ENCODE data around the gene MLLT6. TPM values are rescaled to one million over a fixed set of nuclear protein-coding genes. Genes with fewer than 3 reads are reported as not detected.

The MLLT6 gene
- total RNA-seq, 2 experiments from 2014 or later, result 182 to 185 TPM

- ChIA-PET CTCF (interaction anchor here (1.6 to 2.5 kb wide), 2 partner anchors 33 to 58 kb away, joined by 7 read pairs; no protein-coding TSS in a partner anchor), POLR2A (interaction anchor here (0.5 to 1.6 kb wide), 3 partner anchors 115 to 1080 kb away, joined by 3 to 5 read pairs (median 5); no protein-coding TSS in a partner anchor)
Measured at GRCh38 chr17:38673707-38674013, 31.4 kb upstream of the MLLT6 start.

DNA sequence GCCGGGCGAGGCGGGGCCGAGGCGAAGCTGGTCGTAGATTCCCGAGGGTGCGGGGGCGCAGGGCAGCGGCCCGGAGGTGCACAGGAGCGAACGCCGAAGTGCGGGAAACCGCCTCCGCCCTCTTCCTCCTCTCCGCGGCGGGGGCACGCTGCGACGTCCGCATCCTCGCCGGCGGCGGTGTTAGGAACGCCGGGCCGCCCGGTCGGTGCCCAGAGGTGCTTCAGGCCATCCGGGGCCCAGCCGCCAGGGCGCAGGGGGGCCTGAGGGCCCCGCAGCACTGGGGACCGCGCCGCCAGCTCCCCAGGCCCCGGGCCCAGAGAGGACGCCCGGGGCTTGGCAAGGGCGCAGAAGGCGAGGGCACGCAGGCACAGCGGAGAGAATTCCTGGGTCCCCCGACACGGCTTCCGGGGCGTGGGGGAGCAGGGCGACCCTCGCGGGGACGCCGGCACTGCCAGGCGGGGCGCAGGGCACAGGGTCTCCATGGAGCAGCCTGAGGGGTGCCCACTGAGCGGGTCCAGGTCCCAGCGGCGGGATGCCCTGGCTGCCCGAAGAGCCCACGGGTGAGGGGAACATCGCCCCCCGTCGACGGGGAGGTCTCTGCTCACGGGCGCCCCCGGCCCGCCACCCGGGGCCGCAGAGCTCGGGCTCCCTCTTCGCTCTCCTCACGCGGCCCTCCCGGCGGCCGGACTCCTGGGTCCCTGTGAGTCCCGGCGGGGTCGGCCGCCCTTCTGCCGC lies 30.9 kb upstream of the MLLT6 start:
- POLR2A ChIA-PET, result interaction anchor here (0.5 to 1.6 kb wide), 4 partner anchors 11 to 1080 kb away, joined by 3 to 5 read pairs (median 4); no protein-coding TSS in a partner anchor
- CTCF ChIA-PET, result interaction anchor here (0.6 to 4.3 kb wide), 5 partner anchors 28 to 57 kb away, joined by 3 to 18 read pairs (median 7); no protein-coding TSS in a partner anchor

DNA sequence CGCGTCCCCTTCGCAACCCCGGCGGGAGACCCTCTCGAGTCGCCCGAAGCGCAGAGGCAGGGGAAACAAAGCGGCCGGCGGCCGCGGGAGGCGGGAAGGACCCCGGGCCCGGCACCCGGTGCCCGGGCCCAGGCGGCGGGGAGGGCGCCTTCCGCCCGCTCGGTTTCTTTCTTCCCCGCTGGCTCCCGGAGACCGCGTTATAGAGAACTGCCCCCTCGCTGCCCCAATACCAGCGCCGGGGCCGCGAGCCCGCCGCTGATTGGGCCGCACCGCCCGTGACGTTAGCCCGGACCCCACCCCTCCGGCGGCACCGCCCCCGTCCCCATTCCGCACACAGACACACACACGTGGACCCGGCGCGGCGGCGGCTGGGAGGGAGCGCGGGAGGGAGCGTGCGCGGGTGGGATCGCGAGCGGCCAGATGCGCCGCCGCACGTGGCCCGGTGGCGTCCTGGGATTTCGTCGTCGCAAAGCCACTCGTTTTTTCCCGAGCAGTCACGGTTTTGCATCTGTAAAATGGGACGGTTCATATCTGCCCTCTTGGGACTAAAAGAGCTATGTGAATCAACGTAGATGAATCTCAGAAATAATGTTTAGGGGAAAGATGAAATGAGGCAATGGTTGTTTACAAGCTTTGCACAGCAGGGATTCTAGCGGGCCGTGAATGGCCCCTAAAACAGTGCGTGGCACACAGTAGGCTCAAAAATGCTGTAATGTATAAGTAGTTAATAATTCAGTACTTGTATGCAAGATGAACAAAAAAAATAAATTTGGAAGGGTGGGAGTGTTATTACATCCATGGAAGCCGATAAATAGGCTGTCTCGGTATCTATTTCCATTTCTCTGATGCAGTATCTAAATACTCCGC lies 30.1 kb upstream of the MLLT6 start, which contains the start of gene EPOP:
Gene EPOP (minus strand): TSS at position 209 of the 867 bp plus-strand sequence. CDS start 462 bp downstream, outside the sequence.
- POLR2A ChIA-PET, result interaction anchor here (0.5 to 3.4 kb wide), 5 partner anchors 11 to 116 kb away, joined by 3 to 26 read pairs (median 3); partner anchors contain the start of gene PSMB3

DNA sequence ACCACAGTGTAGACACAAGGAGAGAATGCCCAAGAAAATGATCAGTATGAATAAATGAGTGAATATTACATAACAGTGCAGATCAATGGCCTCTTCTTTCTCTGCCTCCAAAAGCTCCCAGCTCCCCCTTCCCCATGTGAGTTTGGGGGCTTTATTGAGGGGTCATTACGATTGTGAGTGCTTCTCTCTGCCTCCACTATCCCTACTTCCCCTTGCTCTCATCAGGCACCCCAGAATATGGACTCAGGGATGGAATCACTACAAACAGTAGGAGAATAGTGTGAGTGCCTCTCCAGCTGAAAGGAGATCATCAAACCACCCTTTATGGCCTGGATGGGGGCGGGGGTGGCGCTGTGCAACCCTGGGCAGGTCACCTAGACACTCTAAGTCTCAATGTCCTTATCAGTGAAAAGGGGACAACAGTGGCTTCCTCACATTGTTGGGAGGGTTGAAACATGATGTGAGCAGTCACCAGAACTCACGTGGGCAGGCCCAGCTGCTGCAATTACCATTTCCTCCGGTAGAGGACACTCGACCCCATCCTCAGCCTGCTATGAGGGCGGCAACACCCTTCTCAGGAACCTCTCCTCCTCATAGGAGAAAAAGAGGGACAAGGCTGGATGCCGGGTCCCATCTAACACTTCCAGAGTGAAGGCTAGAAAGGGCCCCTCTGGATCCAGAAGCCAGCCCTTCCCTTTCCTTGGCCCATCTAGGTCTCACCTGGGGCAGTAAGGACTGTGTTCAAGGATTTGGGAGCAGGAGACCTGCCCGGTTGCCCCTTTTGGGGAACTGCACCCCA lies 28.2 kb upstream of the MLLT6 start:
- CTCF ChIA-PET, result interaction anchor here (0.5 to 4.3 kb wide), 25 partner anchors 8 to 142 kb away, joined by 3 to 49 read pairs (median 5); partner anchors contain the start of gene CISD3
- POLR2A ChIA-PET, result interaction anchor here (0.9 to 3.4 kb wide), 3 partner anchors 20 to 28 kb away, joined by 4 to 26 read pairs (median 6); partner anchors contain the start of gene MLLT6

More for the DNA sequence above, 30.1 kb upstream of the MLLT6 start, which contains the start of gene EPOP:
- CTCF ChIA-PET, result interaction anchor here (0.6 to 4.3 kb wide), 14 partner anchors 8 to 72 kb away, joined by 3 to 49 read pairs (median 7); partner anchors contain the start of gene CISD3

DNA sequence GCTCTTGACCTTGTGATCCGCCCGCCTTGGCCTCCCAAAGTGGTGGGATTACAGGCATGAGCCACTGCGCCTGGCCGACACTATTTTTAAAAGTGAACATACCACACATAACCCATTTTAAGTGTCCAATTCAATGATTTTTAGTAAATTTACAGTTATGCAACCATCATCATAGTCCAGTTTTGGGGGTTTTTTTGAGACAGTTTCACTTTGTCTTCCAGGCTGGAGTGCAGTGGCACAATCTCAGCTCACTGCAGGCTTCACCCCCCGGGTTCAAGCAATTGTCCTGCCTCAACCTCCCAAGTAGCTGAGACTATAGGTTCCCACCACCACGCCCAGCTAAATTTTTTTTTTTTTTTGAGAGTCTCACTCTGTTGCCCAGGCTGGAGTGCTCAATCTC lies 27.3 kb upstream of the MLLT6 start:
- ChIA-PET CTCF (interaction anchor here (0.7 to 4.3 kb wide), 10 partner anchors 10 to 120 kb away, joined by 3 to 49 read pairs (median 5); no protein-coding TSS in a partner anchor), POLR2A (interaction anchor here (1.5 to 3.4 kb wide), 2 partner anchors 23 to 27 kb away, joined by 6 to 26 read pairs; partner anchors contain the start of gene MLLT6)

GRCh38 chr17:38681096-38681495 lies 24.0 kb upstream of the MLLT6 start:
- CTCF ChIA-PET, result interaction anchor here (0.7 to 2.7 kb wide), 3 partner anchors 46 to 54 kb away, joined by 3 to 11 read pairs (median 3); no protein-coding TSS in a partner anchor
- POLR2A ChIA-PET, result interaction anchor here (0.7 kb wide), 1 partner anchor 34 kb away, joined by 4 read pairs; no protein-coding TSS in a partner anchor

DNA sequence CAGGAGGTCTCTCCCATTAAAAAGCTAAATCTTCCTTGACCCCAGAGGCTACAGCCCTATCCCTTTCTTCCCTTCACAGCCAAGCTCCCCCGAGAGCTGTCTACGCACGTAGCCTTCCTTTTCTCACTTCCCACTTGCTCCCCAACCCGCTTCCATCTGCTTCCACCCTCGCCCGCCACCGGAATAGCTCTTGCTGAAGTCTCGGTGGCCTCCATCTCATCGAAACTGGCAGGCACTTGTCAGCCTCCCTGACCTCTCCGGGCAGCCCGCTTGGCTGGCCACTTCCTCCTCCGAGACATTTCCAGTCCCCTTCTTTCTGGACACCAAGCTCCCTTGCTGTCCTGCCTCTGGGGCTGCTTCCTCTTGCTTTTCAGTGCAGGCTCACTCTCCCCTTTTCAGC lies 19.6 kb upstream of the MLLT6 start:
- ChIA-PET POLR2A (no interaction called here), CTCF (interaction anchor here (1.0 to 1.5 kb wide), 3 partner anchors 9 to 43 kb away, joined by 3 read pairs; partner anchors contain the start of gene EPOP)

- POLR2A ChIA-PET, result interaction anchor here (0.5 to 0.7 kb wide), 2 partner anchors 161 to 415 kb away, joined by 3 to 6 read pairs; no protein-coding TSS in a partner anchor
- CTCF ChIA-PET, result interaction anchor here (0.9 to 2.3 kb wide), 4 partner anchors 9 to 48 kb away, joined by 3 to 7 read pairs (median 4); no protein-coding TSS in a partner anchor
Measured at GRCh38 chr17:38687286-38687685, 17.8 kb upstream of the MLLT6 start.

DNA sequence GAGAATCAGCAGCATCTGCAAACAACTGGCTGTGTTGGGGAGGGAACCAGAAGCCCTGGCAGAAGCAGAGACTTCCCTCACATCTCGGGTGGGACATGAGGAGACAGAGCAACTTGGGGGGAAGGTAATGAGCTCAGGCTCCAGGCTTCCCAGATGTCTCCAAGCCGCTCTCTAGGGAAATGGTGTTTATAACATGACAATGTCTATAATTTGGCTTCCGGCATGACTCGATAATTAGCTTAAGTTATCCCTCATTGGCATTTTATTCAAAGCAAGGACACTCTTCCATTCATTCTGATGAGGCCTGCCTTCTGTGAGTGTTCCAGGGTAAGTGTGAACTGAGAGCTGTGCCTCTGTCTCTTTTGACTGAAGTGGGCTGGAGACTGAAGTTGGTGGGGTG lies 14.7 kb upstream of the MLLT6 start:
- ChIA-PET POLR2A (no interaction called here), CTCF (interaction anchor here (1.9 to 2.6 kb wide), 2 partner anchors 44 to 45 kb away, joined by 7 to 8 read pairs; no protein-coding TSS in a partner anchor)

DNA sequence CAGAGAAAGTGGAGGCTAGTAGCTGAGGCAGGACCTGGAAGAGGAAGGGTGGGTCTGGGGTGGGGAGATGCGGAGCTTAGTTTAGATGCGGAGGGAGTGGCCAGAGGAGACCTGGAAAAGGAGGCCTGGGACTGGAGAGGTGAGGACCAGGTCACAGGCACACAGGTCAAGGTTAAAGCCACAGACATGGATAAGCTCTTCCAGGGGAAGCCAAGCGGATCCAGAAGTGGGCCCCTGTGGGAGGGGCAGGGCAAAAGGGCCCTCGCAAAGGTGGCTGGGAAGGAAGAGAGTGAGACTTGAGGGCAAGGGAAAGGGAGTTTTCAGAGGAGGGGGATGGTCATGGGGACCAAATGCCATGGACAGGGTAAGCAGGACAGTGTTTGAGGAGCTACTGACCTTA lies 13.9 kb upstream of the MLLT6 start:
- ChIA-PET CTCF (interaction anchor here (0.8 to 2.6 kb wide), 2 partner anchors 14 to 44 kb away, joined by 3 to 8 read pairs; partner anchors contain the start of gene MLLT6), POLR2A (no interaction called here)

DNA sequence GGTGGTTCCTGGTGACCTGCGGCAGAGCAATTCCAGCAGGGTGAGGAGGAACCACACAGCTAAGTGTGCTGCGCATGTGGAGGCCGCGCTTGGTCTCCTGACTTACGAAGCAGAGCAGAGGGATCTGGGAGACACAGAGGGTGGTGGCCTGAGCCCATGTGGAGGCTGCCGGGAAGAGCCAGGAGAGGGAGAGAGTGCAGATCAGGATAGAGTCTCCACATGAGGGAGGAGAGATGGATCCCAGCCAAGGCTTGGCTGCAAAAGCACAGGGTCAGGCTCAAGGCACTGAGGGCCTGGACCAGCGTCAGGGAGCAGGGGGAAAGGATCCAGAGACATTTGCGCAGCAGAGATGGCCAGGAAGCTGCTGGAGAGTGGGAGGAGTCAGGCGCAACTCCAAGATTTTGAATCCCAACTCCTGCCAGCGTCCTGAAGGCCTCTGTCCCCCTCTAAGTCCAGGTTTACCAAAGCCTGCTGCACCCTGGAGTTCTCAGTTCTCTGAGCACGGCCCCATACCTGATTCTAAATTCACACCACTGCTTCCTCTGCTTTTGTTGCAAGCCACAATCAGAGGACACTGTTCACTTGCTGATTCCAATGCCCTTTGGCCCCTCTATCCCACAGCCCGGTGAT lies 11.3 kb upstream of the MLLT6 start:
- CTCF ChIA-PET, result interaction anchor here (5.8 kb wide), 1 partner anchor 17 kb away, joined by 29 read pairs; no protein-coding TSS in a partner anchor
- POLR2A ChIA-PET, result no interaction called here

GRCh38 chr17:38697061-38697820 lies 7.8 kb upstream of the MLLT6 start:
- ChIA-PET POLR2A (interaction anchor here (1.0 kb wide), 1 partner anchor 21 kb away, joined by 4 read pairs; no protein-coding TSS in a partner anchor), CTCF (interaction anchor here (0.6 to 5.8 kb wide), 4 partner anchors 13 to 252 kb away, joined by 3 to 29 read pairs (median 3); no protein-coding TSS in a partner anchor)

- CTCF ChIA-PET, result interaction anchor here (0.9 to 2.0 kb wide), 2 partner anchors 22 to 36 kb away, joined by 6 to 7 read pairs; no protein-coding TSS in a partner anchor
- POLR2A ChIA-PET, result no interaction called here
Measured at GRCh38 chr17:38698760-38699159, 6.3 kb upstream of the MLLT6 start.

- ChIA-PET POLR2A (interaction anchor here (0.6 to 2.9 kb wide), 6 partner anchors 14 to 152 kb away, joined by 3 to 26 read pairs (median 4); partner anchors contain the start of genes EPOP, PSMB3 and RPL23), CTCF (interaction anchor here (0.8 to 2.7 kb wide), 4 partner anchors 25 to 33 kb away, joined by 3 to 18 read pairs (median 10); partner anchors contain the start of gene EPOP)
Measured at GRCh38 chr17:38701504-38702165, 3.4 kb upstream of the MLLT6 start.

DNA sequence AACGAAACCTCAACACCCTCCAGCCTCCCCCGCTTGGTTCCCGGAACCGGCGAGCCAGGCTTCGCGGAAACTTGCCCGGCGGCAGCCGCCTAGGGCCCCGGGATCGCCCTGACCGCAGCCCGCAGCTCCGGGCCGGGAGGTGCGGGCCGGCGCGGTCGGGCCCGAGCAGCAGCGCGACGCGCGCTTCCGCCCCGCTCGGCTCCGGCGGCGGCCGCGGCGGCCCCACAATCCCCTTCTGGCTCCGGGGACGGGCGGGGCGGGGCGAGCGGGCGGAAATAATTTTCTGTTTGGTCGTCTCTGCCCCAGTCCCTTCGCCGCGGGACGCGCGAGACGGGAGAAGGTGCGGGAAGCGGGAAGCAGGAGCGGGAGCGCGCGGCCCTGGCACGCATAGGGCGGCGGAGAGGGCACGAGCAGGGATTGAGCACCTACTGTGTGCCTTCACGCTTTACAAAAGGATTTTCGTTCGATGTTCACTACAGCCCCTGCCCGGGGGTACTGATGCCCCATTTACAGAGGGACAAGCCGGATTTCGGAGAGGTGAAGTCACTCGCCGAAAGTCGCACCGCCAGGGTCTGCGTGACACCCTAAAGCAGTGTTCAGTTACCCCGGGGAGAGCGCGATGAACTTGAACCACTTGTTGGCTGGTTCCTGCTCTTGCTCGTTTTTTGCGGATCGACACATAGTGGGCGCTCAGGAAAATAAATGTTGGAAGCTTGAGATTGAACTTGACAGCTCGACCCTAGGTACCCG lies 2.7 kb upstream of the MLLT6 start:
- ChIA-PET CTCF (interaction anchor here (0.6 to 2.7 kb wide), 3 partner anchors 26 to 49 kb away, joined by 3 to 18 read pairs (median 9); partner anchors contain the start of gene EPOP), POLR2A (interaction anchor here (0.6 to 3.6 kb wide), 6 partner anchors 13 to 50 kb away, joined by 3 to 26 read pairs (median 8); partner anchors contain the start of genes EPOP and PSMB3)

Data from activated CD8-positive, alpha-beta memory T cell treated with anti-CD3 and anti-CD28 coated beads for 36 hours (primary cell).